Fibroblast of lung (primary cell): ENCODE results near the gene CDO1.

ENCODE experiments used
- CTCF ChIP-seq, 2 donors: IDR thresholded peaks in 1 of 2; conservative IDR thresholded peaks in 1 of 2; 1 replicate in 1 of 2; 2 replicates in 1 of 2; pipeline ENCODE4 v1.5.1; 2011 to 2012; ENCODE audit warnings: low read length in 2 of 2, control low read depth in 1 of 2, inconsistent platforms in 1 of 2, low read depth in 1 of 2, mild to moderate bottlenecking in 1 of 2
- EZH2 ChIP-seq: IDR thresholded peaks from 2 replicates; pipeline ENCODE4 v1.5.1; 2012; ENCODE audit warnings: low read length, control low read depth, mild to moderate bottlenecking; ENCODE audit errors: missing control alignments

DNA sequence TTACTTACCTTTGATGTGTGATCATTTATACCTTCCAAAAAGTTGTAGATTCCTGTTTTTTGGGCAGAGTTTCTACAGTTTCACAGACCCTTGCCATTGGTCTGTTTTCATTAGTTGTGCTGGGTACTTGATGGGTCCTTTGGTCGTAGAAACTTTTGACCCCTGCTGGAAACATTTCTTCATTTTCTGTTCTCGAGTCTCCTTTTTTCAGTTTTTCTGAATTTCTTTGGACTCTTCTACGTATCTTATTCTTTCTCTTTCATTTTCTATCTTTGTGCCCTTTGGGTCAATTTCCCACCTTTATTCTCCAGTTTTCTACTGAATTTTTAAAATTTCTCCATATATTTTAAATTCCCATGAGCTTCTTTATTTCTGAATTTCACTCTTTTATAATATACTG is 41.9 kb upstream of the CDO1 start:
- TF ChIP-seq CTCF (conservative IDR thresholded peaks at IDR 0.05 in 1 of 2, IDR thresholded peaks at IDR 0.05 in 1 of 2; ENCODE audit: low read depth in 1 of 2, low read length in 2 of 2), result no peak
- TF ChIP-seq EZH2, result no peak
